GM21786 (cell line): ENCODE measurements around the gene TNIP1.

Experiments used
- ATAC-seq: cut with Tn5 transposase; IDR thresholded peaks from one replicate; pipeline ENCODE4 v1.9.1; 2021; ENCODE audit not compliant: unreplicated experiment

TNIP1 gene

GRCh38 chr5:151005187-151005949, 75.5 kb downstream of the TNIP1 start:
- ATAC-seq, result no peak

- ATAC-seq, result no peak
Observed at GRCh38 chr5:151004499-151004898, 76.3 kb downstream of the TNIP1 start.

GRCh38 chr5:151003503-151003860, 77.4 kb downstream of the TNIP1 start:
- ATAC-seq, result no peak

- ATAC-seq, result no peak
Observed at GRCh38 chr5:151002681-151003502, 77.9 kb downstream of the TNIP1 start.

GRCh38 chr5:151002250-151002649, 78.6 kb downstream of the TNIP1 start:
- no peak for ATAC-seq

GRCh38 chr5:151001436-151001835, 79.4 kb downstream of the TNIP1 start:
- ATAC-seq, result no peak

GRCh38 chr5:150999704-151000442, 81.0 kb downstream of the TNIP1 start:
- no peak for ATAC-seq

GRCh38 chr5:150993826-150994412, 86.9 kb downstream of the TNIP1 start:
- ATAC-seq, result no peak

GRCh38 chr5:150993422-150993821, 87.4 kb downstream of the TNIP1 start:
- ATAC-seq, result no peak

- no peak for ATAC-seq
Observed at GRCh38 chr5:150992705-150993104, 88.1 kb downstream of the TNIP1 start.

- ATAC-seq, result no peak
Observed at GRCh38 chr5:150989695-150990094, 91.1 kb downstream of the TNIP1 start.

- no peak for ATAC-seq
Observed at GRCh38 chr5:150987746-150988145, 93.1 kb downstream of the TNIP1 start.
